Type B pancreatic cell (in vitro differentiated cells): ENCODE measurements around the gene CASTOR1. TPM values are rescaled to one million over a fixed set of nuclear protein-coding genes. Genes with fewer than 3 reads are reported as not detected.

ENCODE experiments used
- DNase-seq: peaks from one replicate; pipeline ENCODE4 v3.0.0; 2021; ENCODE audit warnings: mixed read lengths; ENCODE audit not compliant: unreplicated experiment; ENCODE audit errors: extremely low spot score
- H3K27ac Mint-ChIP-seq: 2 replicates; pipeline ENCODE4 v1.8.0; 2021; ENCODE audit warnings: mild to moderate bottlenecking, mixed read lengths
- H3K27me3 Mint-ChIP-seq: 2 replicates; pipeline ENCODE4 v1.8.0; 2021; ENCODE audit warnings: mixed read lengths
- H3K36me3 Mint-ChIP-seq: 2 replicates; pipeline ENCODE4 v1.8.0; 2021; ENCODE audit warnings: mixed read lengths
- H3K4me1 Mint-ChIP-seq: one replicate; pipeline ENCODE4 v1.8.0; 2021; ENCODE audit warnings: mixed read lengths; ENCODE audit not compliant: unreplicated experiment
- H3K4me3 Mint-ChIP-seq: 2 replicates; pipeline ENCODE4 v1.8.0; 2021; ENCODE audit warnings: mild to moderate bottlenecking, mixed read lengths
- H3K9me3 Mint-ChIP-seq: 2 replicates; pipeline ENCODE4 v1.8.0; 2021; ENCODE audit warnings: mixed read lengths
- CTCF ChIP-seq: fragments of 200-600 bp; sonication (generic); conservative IDR thresholded peaks from 2 replicates; pipeline ENCODE4 v1.5.0; 2021; ENCODE audit warnings: antibody characterized with exemption, mild to moderate bottlenecking
- total RNA-seq: library from RNA; stranded (reverse); gene quantifications from 2 replicates; pipeline ENCODE4 v1.2.1, GENCODE V29; 2021; ENCODE audit warnings: low replicate concordance

Gene CASTOR1
- total RNA-seq, 1 donor from 2014 or later, result 11.4 TPM

GRCh38 chr22:30279046-30279788 is 10.1 kb downstream of the CASTOR1 start:
- no peak for TF ChIP-seq CTCF
- no peak overlapping the region for H3K27ac Mint-ChIP-seq
- no peaks in the 10 kb centered on the region for H3K27me3 Mint-ChIP-seq

GRCh38 chr22:30277547-30278344 is 11.6 kb downstream of the CASTOR1 start:
- H3K36me3 Mint-ChIP-seq, result no peaks in the 10 kb centered on the region
- no peak for TF ChIP-seq CTCF
- DNase-seq, result no peak
- no peak overlapping the region for H3K4me3 Mint-ChIP-seq
- peaks cover 8% of the 10 kb centered on the region for H3K4me1 Mint-ChIP-seq
- peaks cover 1% of the 10 kb centered on the region for H3K27me3 Mint-ChIP-seq
- H3K27ac Mint-ChIP-seq, result peak overlapping the region; percentile 67
- H3K9me3 Mint-ChIP-seq, result no peaks in the 10 kb centered on the region

More at GRCh38 chr22:30279046-30279788, 10.1 kb downstream of the CASTOR1 start:
- H3K36me3 Mint-ChIP-seq, result no peaks in the 10 kb centered on the region
- peaks cover 8% of the 10 kb centered on the region for H3K4me1 Mint-ChIP-seq
- no peak for DNase-seq
- no peak overlapping the region for H3K4me3 Mint-ChIP-seq
- H3K9me3 Mint-ChIP-seq, result no peaks in the 10 kb centered on the region

- no peak for DNase-seq
- Mint-ChIP-seq H3K4me1 (peaks cover 8% of the 10 kb centered on the region), H3K27ac (no peak overlapping the region), H3K27me3 (peaks cover 4% of the 10 kb centered on the region), H3K4me3 (no peak overlapping the region), H3K36me3 (no peaks in the 10 kb centered on the region), H3K9me3 (no peaks in the 10 kb centered on the region)
- no peak for TF ChIP-seq CTCF
These were observed 13.3 kb downstream of the CASTOR1 start for GRCh38 chr22:30276039-30276438.

GRCh38 chr22:30275625-30276024 is 13.7 kb downstream of the CASTOR1 start:
- Mint-ChIP-seq H3K36me3 (no peaks in the 10 kb centered on the region), H3K9me3 (no peaks in the 10 kb centered on the region), H3K4me3 (no peak overlapping the region), H3K27ac (no peak overlapping the region), H3K27me3 (peaks cover 4% of the 10 kb centered on the region), H3K4me1 (peaks cover 8% of the 10 kb centered on the region)
- no peak for TF ChIP-seq CTCF
- no peak for DNase-seq

- Mint-ChIP-seq H3K27ac (no peak overlapping the region), H3K9me3 (no peaks in the 10 kb centered on the region), H3K36me3 (no peaks in the 10 kb centered on the region), H3K4me3 (no peak overlapping the region), H3K27me3 (peaks cover 4% of the 10 kb centered on the region), H3K4me1 (peaks cover 8% of the 10 kb centered on the region)
- TF ChIP-seq CTCF, result no peak
- DNase-seq, result no peak
These were observed 14.9 kb downstream of the CASTOR1 start for GRCh38 chr22:30274437-30274812.
